Measurements from ENCODE around the gene KAZN.
A peak's percentile ranks its signal among the peaks of the same experiment; 100 is the strongest.

The KAZN gene

DNA sequence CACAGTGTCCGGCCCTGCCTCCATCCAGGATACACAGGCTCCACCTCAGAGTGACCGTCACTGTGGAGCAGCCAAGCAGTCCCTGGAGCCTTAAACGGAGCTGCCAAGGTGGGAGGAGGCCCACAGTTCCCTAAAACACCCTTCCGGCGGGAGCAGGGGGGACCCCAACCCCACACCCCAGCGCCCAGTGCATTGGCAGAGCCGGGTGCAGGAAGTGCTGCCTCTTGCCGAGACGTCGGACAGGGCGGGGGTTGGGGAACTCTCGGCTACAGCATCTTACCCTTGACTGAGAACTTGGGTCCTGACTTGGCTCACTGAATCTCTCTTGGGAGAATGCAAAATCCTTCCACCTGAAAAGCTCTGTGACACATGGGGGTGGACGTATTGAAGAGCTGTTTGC, 516.4 kb downstream of the KAZN start:
- no peak for DNase-seq (ENCODE audit: low read depth)
- TF ChIP-seq, protein P1, sequence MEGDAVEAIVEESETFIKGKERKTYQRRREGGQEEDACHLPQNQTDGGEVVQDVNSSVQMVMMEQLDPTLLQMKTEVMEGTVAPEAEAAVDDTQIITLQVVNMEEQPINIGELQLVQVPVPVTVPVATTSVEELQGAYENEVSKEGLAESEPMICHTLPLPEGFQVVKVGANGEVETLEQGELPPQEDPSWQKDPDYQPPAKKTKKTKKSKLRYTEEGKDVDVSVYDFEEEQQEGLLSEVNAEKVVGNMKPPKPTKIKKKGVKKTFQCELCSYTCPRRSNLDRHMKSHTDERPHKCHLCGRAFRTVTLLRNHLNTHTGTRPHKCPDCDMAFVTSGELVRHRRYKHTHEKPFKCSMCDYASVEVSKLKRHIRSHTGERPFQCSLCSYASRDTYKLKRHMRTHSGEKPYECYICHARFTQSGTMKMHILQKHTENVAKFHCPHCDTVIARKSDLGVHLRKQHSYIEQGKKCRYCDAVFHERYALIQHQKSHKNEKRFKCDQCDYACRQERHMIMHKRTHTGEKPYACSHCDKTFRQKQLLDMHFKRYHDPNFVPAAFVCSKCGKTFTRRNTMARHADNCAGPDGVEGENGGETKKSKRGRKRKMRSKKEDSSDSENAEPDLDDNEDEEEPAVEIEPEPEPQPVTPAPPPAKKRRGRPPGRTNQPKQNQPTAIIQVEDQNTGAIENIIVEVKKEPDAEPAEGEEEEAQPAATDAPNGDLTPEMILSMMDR (conservative IDR thresholded peaks at IDR 0.05; ENCODE audit: control insufficient read depth, insufficient read depth, low read depth, low read length), result no peak
- H3K4me3 ChIP-seq (ENCODE audit: control insufficient read depth, low read depth, low read length), result no peak overlapping the region

DNA sequence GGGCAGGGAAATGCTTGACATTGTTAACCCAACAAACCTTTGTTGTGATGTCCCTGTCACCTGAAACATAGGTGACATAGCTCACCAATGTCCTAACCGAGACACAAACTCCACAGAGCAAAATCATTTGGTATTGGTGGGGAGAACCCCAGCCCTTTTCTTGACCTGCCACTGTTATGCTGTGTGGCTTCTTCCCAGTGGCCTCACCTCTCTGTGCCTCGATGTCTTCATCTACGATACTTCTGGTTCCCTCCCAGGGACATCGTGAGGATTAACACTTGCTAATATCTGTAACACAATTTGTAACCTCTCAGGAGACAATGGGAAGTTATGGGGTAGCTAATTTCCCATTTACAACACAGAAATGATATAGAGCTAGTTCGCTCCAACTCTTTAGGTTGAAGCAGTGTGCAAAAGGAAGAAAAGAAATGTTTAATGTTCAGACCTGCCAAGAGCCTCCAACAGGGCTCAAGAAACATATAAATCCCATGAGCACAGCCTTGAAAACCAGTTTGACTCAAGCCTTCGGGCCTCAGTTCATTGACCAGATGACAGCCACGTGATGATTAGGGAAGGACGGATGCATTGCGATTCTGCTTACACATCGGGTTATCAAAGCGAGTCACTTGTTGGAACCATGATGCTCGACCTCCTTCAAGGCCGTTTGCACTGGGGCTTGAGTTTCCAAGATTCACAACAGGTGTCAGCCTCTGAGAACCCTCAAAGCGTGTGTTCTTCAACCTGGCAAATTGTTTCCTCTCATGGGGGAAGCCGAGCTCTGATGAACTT, 517.3 kb downstream of the KAZN start:
- H3K4me3 ChIP-seq (ENCODE audit: control insufficient read depth, low read depth, low read length), result no peak overlapping the region
- DNase-seq (ENCODE audit: low read depth), result peak; percentile 7
- TF ChIP-seq, protein P1 (conservative IDR thresholded peaks at IDR 0.05; ENCODE audit: control insufficient read depth, insufficient read depth, low read depth, low read length), result no peak

DNA sequence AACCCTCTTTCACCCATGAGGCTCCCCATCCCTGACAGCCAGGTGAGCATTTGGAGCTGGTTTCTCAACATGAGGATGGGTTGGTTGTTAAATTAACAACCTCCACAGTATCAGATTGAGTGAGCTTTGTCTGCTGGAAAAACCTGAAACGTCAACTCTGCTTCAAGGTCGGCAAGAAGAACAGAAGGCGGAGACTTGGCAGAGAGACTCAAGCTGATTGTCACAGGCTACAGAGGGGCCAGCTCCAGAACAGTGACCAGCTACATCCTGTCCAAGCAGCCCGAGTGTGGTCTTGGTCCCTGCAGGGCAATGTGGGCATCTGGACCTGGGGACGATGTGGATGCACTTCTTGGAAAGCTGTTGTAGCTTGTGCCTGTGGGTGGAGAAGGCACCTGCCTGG, 518.5 kb downstream of the KAZN start:
- TF ChIP-seq, protein P1 (conservative IDR thresholded peaks at IDR 0.05; ENCODE audit: control insufficient read depth, insufficient read depth, low read depth, low read length), result no peak
- H3K4me3 ChIP-seq (ENCODE audit: control insufficient read depth, low read depth, low read length), result no peak overlapping the region
- DNase-seq (ENCODE audit: low read depth), result no peak

DNA sequence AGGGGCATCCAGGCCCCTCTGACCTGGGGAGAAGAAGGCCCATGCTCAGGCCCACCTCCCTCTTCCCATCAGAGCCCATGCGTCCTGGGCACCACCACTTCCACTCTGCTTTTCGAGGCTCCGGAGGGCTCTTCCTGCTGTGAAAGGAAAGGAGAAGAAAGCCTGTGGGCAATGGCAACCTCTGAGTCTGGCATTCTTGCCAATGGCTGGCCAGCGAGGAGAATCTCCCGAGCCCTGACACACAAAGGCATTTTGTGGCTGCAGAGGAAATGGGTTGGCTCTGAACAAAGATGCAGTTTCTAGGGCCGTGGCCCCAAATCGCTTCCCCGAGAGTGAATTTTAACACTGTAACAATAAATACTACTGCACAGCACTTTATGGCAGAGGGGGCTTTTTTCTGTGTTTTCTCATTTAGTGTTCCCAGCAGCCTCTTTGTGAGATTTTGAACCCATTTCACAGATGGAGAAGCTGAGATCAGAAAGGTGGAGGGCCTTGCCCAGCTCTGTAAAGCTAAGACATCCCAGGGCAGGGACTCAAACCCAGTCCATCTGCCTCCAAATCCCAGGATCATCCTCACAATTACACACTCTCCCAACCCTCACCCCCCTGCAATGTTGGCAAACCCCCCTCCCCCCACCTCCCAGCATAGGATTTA, 519.3 kb downstream of the KAZN start:
- no peak for DNase-seq (ENCODE audit: low read depth)

DNA sequence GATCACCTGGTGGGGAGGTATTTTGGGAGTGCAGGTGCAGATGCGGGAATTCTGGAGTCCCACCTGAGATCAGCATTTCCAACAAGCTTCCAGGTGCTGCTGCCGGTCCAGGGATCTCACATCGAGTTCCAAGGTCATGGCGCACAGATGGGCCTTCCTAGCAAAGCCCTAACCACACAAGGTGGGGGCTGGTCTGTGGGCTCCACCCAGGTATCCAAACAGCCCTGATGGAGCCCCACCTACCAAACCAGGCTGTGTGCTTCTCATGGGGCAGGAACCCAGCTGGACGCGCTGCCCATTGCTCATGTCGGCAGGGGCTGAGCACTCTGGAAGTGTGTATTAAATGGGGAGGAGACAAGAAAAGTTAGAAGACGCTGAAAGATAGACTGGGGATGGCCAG, 520.1 kb downstream of the KAZN start:
- no peak for DNase-seq (ENCODE audit: low read depth)
- no peak overlapping the region for H3K4me3 ChIP-seq (ENCODE audit: control insufficient read depth, low read depth, low read length)
- TF ChIP-seq, protein P1 (conservative IDR thresholded peaks at IDR 0.05; ENCODE audit: control insufficient read depth, insufficient read depth, low read depth, low read length), result no peak

More for the DNA sequence above, 519.3 kb downstream of the KAZN start:
- TF ChIP-seq, protein P1 (conservative IDR thresholded peaks at IDR 0.05; ENCODE audit: control insufficient read depth, insufficient read depth, low read depth, low read length), result no peak
- no peak overlapping the region for H3K4me3 ChIP-seq (ENCODE audit: control insufficient read depth, low read depth, low read length)

DNA sequence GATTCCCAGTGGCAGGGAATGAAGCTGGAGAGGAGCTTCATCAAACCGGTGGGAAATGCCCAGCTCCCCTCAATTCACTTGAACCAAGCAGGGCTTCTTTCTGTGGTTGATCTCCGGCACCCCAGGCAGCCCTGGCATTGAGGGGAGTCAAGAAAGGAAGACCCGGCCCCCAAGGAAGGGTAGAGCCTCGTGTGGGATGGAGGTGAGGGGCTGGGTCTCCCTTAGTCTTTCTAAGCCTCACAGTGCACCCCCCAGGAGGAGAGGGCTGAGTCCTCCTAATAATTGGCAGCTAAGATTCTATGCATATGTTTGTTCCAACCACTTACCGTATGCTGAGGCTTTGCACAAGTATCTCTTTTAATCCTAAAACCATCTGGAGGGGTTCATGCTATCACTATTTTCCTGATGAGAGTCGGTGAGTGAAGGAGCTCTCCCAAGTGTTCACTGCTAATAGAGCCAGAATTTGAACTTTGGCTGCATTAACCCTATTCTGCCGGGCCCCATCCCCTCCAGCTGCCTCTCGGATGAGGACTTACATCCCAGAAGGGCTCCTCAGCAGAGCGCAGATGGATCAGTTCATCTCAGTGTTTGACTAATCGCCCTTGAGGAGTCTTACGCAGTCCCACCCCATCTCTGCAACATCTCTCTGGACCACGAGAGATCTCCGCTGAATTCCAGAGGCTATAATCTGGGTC, 521.9 kb downstream of the KAZN start:
- H3K4me3 ChIP-seq (ENCODE audit: control insufficient read depth, low read depth, low read length), result no peak overlapping the region
- DNase-seq (ENCODE audit: low read depth), result no peak
- TF ChIP-seq, protein P1 (conservative IDR thresholded peaks at IDR 0.05; ENCODE audit: control insufficient read depth, insufficient read depth, low read depth, low read length), result no peak

All from fibroblast of mammary gland (primary cell).